Measurements from ENCODE around the gene HHIP. TPM values are rescaled to one million over a fixed set of nuclear protein-coding genes. Genes with fewer than 3 reads are reported as not detected.

The HHIP gene
- total RNA-seq, 1 experiment from 2014 or later, result not detected

GRCh38 chr4:144644368-144645101 lies 1.4 kb upstream of the HHIP start:
- no peak overlapping the region for H3K4me3 ChIP-seq
- H3K79me2 ChIP-seq (ENCODE audit: low read depth), result no peaks in the 10 kb centered on the region
- POLR2A ChIA-PET (ENCODE audit: unreplicated experiment), result no interaction called here
- no peaks in the 10 kb centered on the region for H3K9me2 ChIP-seq (ENCODE audit: insufficient read depth)
- H3K27me3 ChIP-seq (ENCODE audit: insufficient read depth, low read depth), result no peaks in the 10 kb centered on the region
- no peaks in the 10 kb centered on the region for H3K4me1 ChIP-seq (replicated peaks; ENCODE audit: insufficient read depth)
- no peak overlapping the region for H3K27ac ChIP-seq
- H3K9me3 ChIP-seq (ENCODE audit: insufficient read depth, low read depth), result no peaks in the 10 kb centered on the region
- H3K36me3 ChIP-seq (ENCODE audit: low read depth), result no peaks in the 10 kb centered on the region
- intact Hi-C loops (cut with micrococcal nuclease; ENCODE audit: unreplicated experiment), result no loop called here
- no peaks in the 10 kb centered on the region for H4K20me1 ChIP-seq (ENCODE audit: insufficient read depth)
- no peak for TF ChIP-seq EZH2 (IDR thresholded peaks at IDR 0.05; ENCODE audit: low read depth)
- no peak for TF ChIP-seq CTCF (conservative IDR thresholded peaks at IDR 0.05)
- CTCF ChIA-PET, result no interaction called here
- no peaks in the 10 kb centered on the region for H3F3A ChIP-seq (ENCODE audit: insufficient read depth, low read depth)
- H3K4me2 ChIP-seq, result no peak overlapping the region
- no peak for DNase-seq
- BruUV-seq (replicated peaks), result no TSS peak
- H2AFZ ChIP-seq, result no peak overlapping the region

GRCh38 chr4:144645102-144645630 lies 790 bp upstream of the HHIP start:
- no peaks in the 10 kb centered on the region for H3K36me3 ChIP-seq (ENCODE audit: low read depth)
- ChIA-PET POLR2A (ENCODE audit: unreplicated experiment) (no interaction called here), CTCF (no interaction called here)
- DNase-seq, result no peak
- H3K4me3 ChIP-seq, result no peak overlapping the region
- H3K9me3 ChIP-seq (ENCODE audit: insufficient read depth, low read depth), result no peaks in the 10 kb centered on the region
- BruUV-seq (replicated peaks), result no TSS peak
- no peaks in the 10 kb centered on the region for H3K79me2 ChIP-seq (ENCODE audit: low read depth)
- no peaks in the 10 kb centered on the region for H3F3A ChIP-seq (ENCODE audit: insufficient read depth, low read depth)
- no peak overlapping the region for H3K4me2 ChIP-seq
- intact Hi-C loops (cut with micrococcal nuclease; ENCODE audit: unreplicated experiment), result no loop called here
- no peaks in the 10 kb centered on the region for H3K4me1 ChIP-seq (replicated peaks; ENCODE audit: insufficient read depth)
- no peak overlapping the region for H2AFZ ChIP-seq
- no peaks in the 10 kb centered on the region for H4K20me1 ChIP-seq (ENCODE audit: insufficient read depth)
- TF ChIP-seq CTCF (conservative IDR thresholded peaks at IDR 0.05), result no peak
- no peak for TF ChIP-seq EZH2 (IDR thresholded peaks at IDR 0.05; ENCODE audit: low read depth)
- H3K27me3 ChIP-seq (ENCODE audit: insufficient read depth, low read depth), result no peaks in the 10 kb centered on the region
- no peak overlapping the region for H3K27ac ChIP-seq
- H3K9me2 ChIP-seq (ENCODE audit: insufficient read depth), result no peaks in the 10 kb centered on the region

- no peak overlapping the region for H3K4me3 ChIP-seq
- TF ChIP-seq EZH2 (IDR thresholded peaks at IDR 0.05; ENCODE audit: low read depth) (no peak), CTCF (conservative IDR thresholded peaks at IDR 0.05) (no peak)
- ChIA-PET CTCF (no interaction called here), POLR2A (ENCODE audit: unreplicated experiment) (no interaction called here)
- H3K9me3 ChIP-seq (ENCODE audit: insufficient read depth, low read depth), result no peaks in the 10 kb centered on the region
- DNase-seq, result no peak
- H2AFZ ChIP-seq, result no peak overlapping the region
- no peaks in the 10 kb centered on the region for H3F3A ChIP-seq (ENCODE audit: insufficient read depth, low read depth)
- no peak overlapping the region for H3K27ac ChIP-seq
- H3K27me3 ChIP-seq (ENCODE audit: insufficient read depth, low read depth), result no peaks in the 10 kb centered on the region
- H3K36me3 ChIP-seq (ENCODE audit: low read depth), result no peaks in the 10 kb centered on the region
- H3K79me2 ChIP-seq (ENCODE audit: low read depth), result no peaks in the 10 kb centered on the region
- H3K9me2 ChIP-seq (ENCODE audit: insufficient read depth), result no peaks in the 10 kb centered on the region
- H3K4me1 ChIP-seq (replicated peaks; ENCODE audit: insufficient read depth), result no peaks in the 10 kb centered on the region
- BruUV-seq (replicated peaks), result no TSS peak
- H3K4me2 ChIP-seq, result no peak overlapping the region
- intact Hi-C loops (cut with micrococcal nuclease; ENCODE audit: unreplicated experiment), result no loop called here
- H4K20me1 ChIP-seq (ENCODE audit: insufficient read depth), result no peaks in the 10 kb centered on the region
Measured at GRCh38 chr4:144646523-144647094, 653 bp downstream of the HHIP start.
